Bronchial epithelial cell (primary cell): ENCODE data around the gene FBXO28. TPM values are rescaled to one million over a fixed set of nuclear protein-coding genes. Genes with fewer than 3 reads are reported as not detected.

Experiments used
- DNase-seq: peaks from one replicate; pipeline ENCODE4 v3.0.0-alpha.2; 2010; ENCODE audit warnings: low read depth
- FAIRE-seq: peaks from 2 replicates; lab custom pipeline; 2011; peaks lifted over from hg19 to GRCh38; lab: Jason Lieb, UNC
- H3K27me3 ChIP-seq: 2 replicates; pipeline ENCODE4 v1.5.1; 2011; ENCODE audit warnings: low read length; ENCODE audit not compliant: control insufficient read depth, insufficient read depth
- H3K36me3 ChIP-seq: 2 replicates; pipeline ENCODE4 v1.5.1; 2011; ENCODE audit warnings: low read length; ENCODE audit not compliant: control insufficient read depth, insufficient read depth
- H3K4me3 ChIP-seq: 2 replicates; pipeline ENCODE4 v1.5.1; 2011; ENCODE audit warnings: mild to moderate bottlenecking, low read depth, low read length, control low read depth
- CTCF ChIP-seq: IDR thresholded peaks from 2 replicates; pipeline ENCODE4 v1.5.1; 2011; ENCODE audit warnings: mild to moderate bottlenecking, moderate library complexity, low read length, control low read depth, inconsistent platforms; ENCODE audit not compliant: insufficient read depth, severe bottlenecking
- total RNA-seq: library from RNA; depleted of rRNA; stranded (reverse); fragments of >200 nt; gene quantifications from 2 replicates; pipeline ENCODE4 v1.2.1, GENCODE V29; 2014

The FBXO28 gene
- total RNA-seq, 1 donor from 2014 or later: 35.8 TPM

GRCh38 chr1:224170748-224171478, 57.0 kb downstream of the FBXO28 start:
- Histone ChIP-seq H3K4me3 (no peak overlapping the region), H3K27me3 (no peaks in the 10 kb centered on the region), H3K36me3 (no peaks in the 10 kb centered on the region)
- DNase-seq (peak; percentile 46), FAIRE-seq (no peak)
- TF ChIP-seq CTCF: peak; percentile 54

- DNase-seq (no peak), FAIRE-seq (no peak)
- no peaks in the 10 kb centered on the region for H3K27me3 ChIP-seq
- no peaks in the 10 kb centered on the region for H3K36me3 ChIP-seq
- H3K4me3 ChIP-seq: no peak overlapping the region
- TF ChIP-seq CTCF: no peak
Measured at GRCh38 chr1:224172229-224172628, 58.3 kb downstream of the FBXO28 start.

- no peaks in the 10 kb centered on the region for H3K36me3 ChIP-seq
- FAIRE-seq: no peak
- TF ChIP-seq CTCF: no peak
- H3K27me3 ChIP-seq: no peaks in the 10 kb centered on the region
- DNase-seq: peak; percentile 78
- H3K4me3 ChIP-seq: no peak overlapping the region
Measured at GRCh38 chr1:224173523-224173922, 59.6 kb downstream of the FBXO28 start.

- FAIRE-seq (no peak), DNase-seq (no peak)
- TF ChIP-seq CTCF: no peak
- Histone ChIP-seq H3K36me3 (no peaks in the 10 kb centered on the region), H3K4me3 (no peak overlapping the region), H3K27me3 (no peaks in the 10 kb centered on the region)
Measured at GRCh38 chr1:224175617-224176016, 61.7 kb downstream of the FBXO28 start.

GRCh38 chr1:224177356-224177999, 63.6 kb downstream of the FBXO28 start:
- no peak for FAIRE-seq
- Histone ChIP-seq H3K36me3 (no peaks in the 10 kb centered on the region), H3K4me3 (no peak overlapping the region), H3K27me3 (no peaks in the 10 kb centered on the region)
- DNase-seq: no peak
- no peak for TF ChIP-seq CTCF
